Peyer's patch (tissue), 4 donors: ENCODE results near the gene GALK2. TPM values are rescaled to one million over a fixed set of nuclear protein-coding genes. Genes with fewer than 3 reads are reported as not detected.
"Not testable (repeated sequence)": the region's sequence is repeated elsewhere in the genome, so short reads cannot be mapped to it uniquely, and the experiment has no call there.

Experiments
- DNase-seq, 3 donors: peaks; one replicate each; pipeline ENCODE4 v3.0.0-alpha.2; 2017 to 2019
- H3K27ac ChIP-seq, 4 donors: fragments of 200-600 bp; sonication (generic); one replicate each; pipeline ENCODE4 v1.5.1; 2016 to 2019
- H3K27me3 ChIP-seq, 2 donors: fragments of 200-600 bp; sonication (generic); one replicate each; pipeline ENCODE4 v1.5.1; 2019
- H3K36me3 ChIP-seq, 3 donors: fragments of 200-600 bp; sonication (generic); one replicate each; pipeline ENCODE4 v1.5.1; 2016 to 2019
- H3K4me1 ChIP-seq, 4 donors: fragments of 200-600 bp; sonication (generic); one replicate each; pipeline ENCODE4 v1.5.1; 2016 to 2019
- H3K4me3 ChIP-seq, 4 donors: fragments of 200-600 bp; sonication (generic); 1 replicate in 3 of 4; 2 replicates in 1 of 4; pipeline ENCODE4 v1.5.1; 2016 to 2019; ENCODE audit warnings: mild to moderate bottlenecking in 1 of 4
- H3K9me3 ChIP-seq, 4 donors: fragments of 200-600 bp; sonication (generic); one replicate each; pipeline ENCODE4 v1.5.1; 2016 to 2019; ENCODE audit warnings: mild to moderate bottlenecking in 1 of 4
- CTCF ChIP-seq, 6 experiments: fragments of 450-650 bp in 4 of 6; fragments of 200-600 bp in 2 of 6; sonication (generic) in 1 of 6; IDR thresholded peaks; one replicate each; pipeline ENCODE4 v1.5.1; 2017 to 2019; ENCODE audit warnings: antibody characterized with exemption in 6 of 6, mild to moderate bottlenecking in 3 of 6, moderate library complexity in 1 of 6
- POLR2A ChIP-seq, 2 donors: fragments of 450-650 bp; IDR thresholded peaks; one replicate each; pipeline ENCODE4 v1.5.1; 2017; ENCODE audit warnings: antibody characterized with exemption in 2 of 2, mild to moderate bottlenecking in 2 of 2, moderate library complexity in 2 of 2
- total RNA-seq, 4 donors: library from RNA; depleted of rRNA; stranded (reverse); fragments of >200 nt; gene quantifications; one replicate each; pipeline ENCODE4 v1.1.0, GENCODE V29; 2016

Gene GALK2
- total RNA-seq, 4 donors from 2014 or later, result 33.4 to 61.9 (median 44.3) TPM

GRCh38 chr15:49331951-49332350 is 161.9 kb downstream of the GALK2 start:
- no peaks in the 10 kb centered on the region for H3K4me1 ChIP-seq
- DNase-seq, result no peak
- no peak overlapping the region for H3K27ac ChIP-seq
- H3K9me3 ChIP-seq, result no peaks in the 10 kb centered on the region
- no peaks in the 10 kb centered on the region for H3K27me3 ChIP-seq
- no peak overlapping the region for H3K4me3 ChIP-seq
- H3K36me3 ChIP-seq, result peaks cover 0 to 15% (median 0%) of the 10 kb centered on the region in 3 donors
- TF ChIP-seq CTCF (IDR thresholded peaks at IDR 0.05) (no peak), POLR2A (IDR thresholded peaks at IDR 0.05) (no peak)

- Histone ChIP-seq H3K36me3 (no peaks in the 10 kb centered on the region), H3K4me1 (no peaks in the 10 kb centered on the region), H3K27ac (no peak overlapping the region), H3K4me3 (no peak overlapping the region), H3K9me3 (peaks cover 0 to 8% (median 0%) of the 10 kb centered on the region in 4 donors), H3K27me3 (no peaks in the 10 kb centered on the region)
- no peak for TF ChIP-seq CTCF (IDR thresholded peaks at IDR 0.05)
- no peak for TF ChIP-seq POLR2A (IDR thresholded peaks at IDR 0.05)
- DNase-seq, result no peak
Observed at GRCh38 chr15:49339656-49340055, 169.6 kb downstream of the GALK2 start.

GRCh38 chr15:49343546-49343945 is 173.5 kb downstream of the GALK2 start:
- Histone ChIP-seq H3K27ac (no peak overlapping the region), H3K4me3 (no peak overlapping the region), H3K36me3 (no peaks in the 10 kb centered on the region), H3K27me3 (no peaks in the 10 kb centered on the region), H3K4me1 (no peaks in the 10 kb centered on the region), H3K9me3 (peaks cover 0 to 8% (median 0%) of the 10 kb centered on the region in 4 donors)
- DNase-seq, result no peak
- TF ChIP-seq CTCF (IDR thresholded peaks at IDR 0.05) (no peak), POLR2A (IDR thresholded peaks at IDR 0.05) (no peak)

GRCh38 chr15:49354439-49354838 is 184.4 kb downstream of the GALK2 start:
- DNase-seq, H3K27me3 ChIP-seq, H3K9me3 ChIP-seq, H3K4me3 ChIP-seq, H3K4me1 ChIP-seq, H3K27ac ChIP-seq, H3K36me3 ChIP-seq: not testable (repeated sequence)

- no peak for DNase-seq
- Histone ChIP-seq H3K9me3 (no peaks in the 10 kb centered on the region), H3K4me1 (no peaks in the 10 kb centered on the region), H3K27me3 (no peaks in the 10 kb centered on the region), H3K27ac (no peak overlapping the region), H3K36me3 (no peaks in the 10 kb centered on the region), H3K4me3 (no peak overlapping the region)
- TF ChIP-seq POLR2A (IDR thresholded peaks at IDR 0.05), result no peak
- TF ChIP-seq CTCF (IDR thresholded peaks at IDR 0.05), result no peak
Observed at GRCh38 chr15:49361370-49361769, 191.3 kb downstream of the GALK2 start.

GRCh38 chr15:49366496-49366895 is 196.4 kb downstream of the GALK2 start:
- H3K27me3 ChIP-seq, result no peaks in the 10 kb centered on the region
- no peak overlapping the region for H3K27ac ChIP-seq
- TF ChIP-seq POLR2A (IDR thresholded peaks at IDR 0.05), result no peak
- TF ChIP-seq CTCF (IDR thresholded peaks at IDR 0.05), result no peak
- H3K4me1 ChIP-seq, result no peaks in the 10 kb centered on the region
- no peaks in the 10 kb centered on the region for H3K9me3 ChIP-seq
- no peak for DNase-seq
- H3K36me3 ChIP-seq, result no peaks in the 10 kb centered on the region
- no peak overlapping the region for H3K4me3 ChIP-seq
